NCI-H748 (cell line): Measurements from ENCODE around the gene FCRL2.
"Not testable (repeated sequence)": the region's sequence is repeated elsewhere in the genome, so short reads cannot be mapped to it uniquely, and the experiment has no call there.

Experiments used
- DNase-seq: peaks from one replicate; lab custom pipeline; 2025; ENCODE audit not compliant: unreplicated experiment; lab: John Stamatoyannopoulos, UW

The FCRL2 gene

GRCh38 chr1:157758018-157758417 lies 18.9 kb downstream of the FCRL2 start:
- DNase-seq: no peak

- DNase-seq: no peak
Observed at GRCh38 chr1:157753611-157754010, 23.3 kb downstream of the FCRL2 start.

- no peak for DNase-seq
Observed at GRCh38 chr1:157751283-157751682, 25.6 kb downstream of the FCRL2 start.

- DNase-seq: no peak
Observed at GRCh38 chr1:157748262-157748817, 28.6 kb downstream of the FCRL2 start.

- DNase-seq: no peak
Observed at GRCh38 chr1:157739229-157739901, 37.6 kb downstream of the FCRL2 start.

GRCh38 chr1:157735991-157736390 lies 40.9 kb downstream of the FCRL2 start:
- DNase-seq: not testable (repeated sequence)

- no peak for DNase-seq
Observed at GRCh38 chr1:157734321-157734720, 42.6 kb downstream of the FCRL2 start.

GRCh38 chr1:157732755-157733154 lies 44.2 kb downstream of the FCRL2 start:
- DNase-seq: no peak

GRCh38 chr1:157725221-157725577 lies 51.7 kb downstream of the FCRL2 start:
- DNase-seq: no peak

GRCh38 chr1:157724537-157725220 lies 52.3 kb downstream of the FCRL2 start:
- no peak for DNase-seq

- DNase-seq: no peak
Observed at GRCh38 chr1:157723157-157723556, 53.8 kb downstream of the FCRL2 start.

GRCh38 chr1:157721985-157722384 lies 54.9 kb downstream of the FCRL2 start:
- no peak for DNase-seq

- no peak for DNase-seq
Observed at GRCh38 chr1:157715736-157716135, 61.2 kb downstream of the FCRL2 start.

GRCh38 chr1:157711802-157712201 lies 65.1 kb downstream of the FCRL2 start:
- no peak for DNase-seq

- DNase-seq: no peak
Observed at GRCh38 chr1:157704878-157705277, 72.1 kb downstream of the FCRL2 start.

- DNase-seq: no peak
Observed at GRCh38 chr1:157703981-157704380, 73.0 kb downstream of the FCRL2 start.

GRCh38 chr1:157702308-157702825 lies 74.6 kb downstream of the FCRL2 start:
- DNase-seq: no peak

GRCh38 chr1:157700732-157701131 lies 76.2 kb downstream of the FCRL2 start, which contains the start of gene FCRL3:
TSS of gene FCRL3 (minus strand) at chr1:157700769. CDS start at chr1:157700489, 280 bp downstream.
- no peak for DNase-seq

GRCh38 chr1:157700305-157700704 lies 76.6 kb downstream of the FCRL2 start:
- DNase-seq: no peak

- DNase-seq: no peak
Observed at GRCh38 chr1:157697781-157698569, 79.0 kb downstream of the FCRL2 start.

GRCh38 chr1:157696966-157697628 lies 79.8 kb downstream of the FCRL2 start:
- DNase-seq: no peak
